Activated CD8-positive, alpha-beta memory T cell treated with anti-CD3 and anti-CD28 coated beads, Interleukin-2, amount 50 U/mL, for 1 hour (primary cell): ENCODE measurements around the gene DGKA.
"Not testable (repeated sequence)": the region's sequence is repeated elsewhere in the genome, so short reads cannot be mapped to it uniquely, and the experiment has no call there.

Experiments used
- DNase-seq: peaks from one replicate; pipeline ENCODE4 v3.0.0-alpha.2; 2020; ENCODE audit errors: extremely low read depth

DGKA gene

GRCh38 chr12:55996715-55997534 lies 66.0 kb downstream of the DGKA start, which contains the start of gene SUOX:
SUOX (plus strand) TSS chr12:55997276; CDS start chr12:56002222, 4,946 bp downstream.
- no peak for DNase-seq

GRCh38 chr12:55997535-55997859 lies 66.5 kb downstream of the DGKA start:
- DNase-seq = no peak

GRCh38 chr12:55999522-55999921 lies 68.6 kb downstream of the DGKA start:
- DNase-seq = not testable (repeated sequence)

GRCh38 chr12:55999999-56000540 lies 69.1 kb downstream of the DGKA start:
- not testable (repeated sequence) for DNase-seq

- no peak for DNase-seq
Observed at GRCh38 chr12:56001487-56002100, 70.6 kb downstream of the DGKA start.

- not testable (repeated sequence) for DNase-seq
Observed at GRCh38 chr12:56003376-56003775, 72.4 kb downstream of the DGKA start.
